HEK293 (cell line): ENCODE results near the gene SEMA3F.

ENCODE experiments used
- CTCF ChIP-seq: fragments of 450-650 bp; formaldehyde crosslinking; IDR thresholded peaks from 2 replicates; pipeline ENCODE4 v1.5.1; 2016; ENCODE audit warnings: missing biosample characterization, missing genetic modification characterization
- ZNF777 ChIP-seq: fragments of 450-650 bp; formaldehyde crosslinking; IDR thresholded peaks from 2 replicates; pipeline ENCODE4 v1.5.1; 2017; ENCODE audit warnings: missing biosample characterization, missing genetic modification characterization, borderline replicate concordance
- TF ChIP-seq, protein P1 (sequence below): fragments of 450-650 bp; formaldehyde crosslinking; IDR thresholded peaks from 2 replicates; pipeline ENCODE4 v1.5.1; 2017; ENCODE audit warnings: missing biosample characterization, missing genetic modification characterization

DNA sequence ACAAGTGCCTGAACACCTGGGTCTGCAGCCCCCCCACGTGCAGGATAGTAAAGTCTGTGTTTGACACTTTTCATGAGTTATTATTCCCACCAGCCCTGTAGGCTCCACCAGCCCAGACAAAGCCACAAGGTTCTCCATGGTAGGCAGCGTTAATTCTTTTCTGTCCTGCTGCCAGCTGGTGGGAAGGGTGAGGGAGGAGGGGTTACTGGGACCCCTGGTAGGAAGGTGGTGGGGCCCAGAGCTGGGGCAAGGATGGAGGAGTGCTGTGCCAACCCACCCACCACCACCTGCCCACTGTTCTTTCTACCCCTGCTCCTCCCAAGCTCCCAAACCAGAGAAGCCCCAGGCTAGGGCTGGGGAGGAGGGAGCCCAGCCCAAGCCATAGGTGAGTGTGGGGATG is 20.8 kb upstream of the SEMA3F start:
- TF ChIP-seq CTCF (tag by site-specific recombination), result no peak
- TF ChIP-seq, protein P1, sequence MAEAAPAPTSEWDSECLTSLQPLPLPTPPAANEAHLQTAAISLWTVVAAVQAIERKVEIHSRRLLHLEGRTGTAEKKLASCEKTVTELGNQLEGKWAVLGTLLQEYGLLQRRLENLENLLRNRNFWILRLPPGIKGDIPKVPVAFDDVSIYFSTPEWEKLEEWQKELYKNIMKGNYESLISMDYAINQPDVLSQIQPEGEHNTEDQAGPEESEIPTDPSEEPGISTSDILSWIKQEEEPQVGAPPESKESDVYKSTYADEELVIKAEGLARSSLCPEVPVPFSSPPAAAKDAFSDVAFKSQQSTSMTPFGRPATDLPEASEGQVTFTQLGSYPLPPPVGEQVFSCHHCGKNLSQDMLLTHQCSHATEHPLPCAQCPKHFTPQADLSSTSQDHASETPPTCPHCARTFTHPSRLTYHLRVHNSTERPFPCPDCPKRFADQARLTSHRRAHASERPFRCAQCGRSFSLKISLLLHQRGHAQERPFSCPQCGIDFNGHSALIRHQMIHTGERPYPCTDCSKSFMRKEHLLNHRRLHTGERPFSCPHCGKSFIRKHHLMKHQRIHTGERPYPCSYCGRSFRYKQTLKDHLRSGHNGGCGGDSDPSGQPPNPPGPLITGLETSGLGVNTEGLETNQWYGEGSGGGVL (tag by site-specific recombination), result no peak
- no peak for TF ChIP-seq ZNF777 (tag by site-specific recombination)
